Activated CD4-positive, alpha-beta T cell treated with anti-CD3 and anti-CD28 coated beads for 48 hours (primary cell): Measurements from ENCODE around the gene MTIF2.
"Not testable (repeated sequence)": the region's sequence is repeated elsewhere in the genome, so short reads cannot be mapped to it uniquely, and the experiment has no call there.

Source experiments
- DNase-seq: peaks from one replicate; pipeline ENCODE4 v3.0.0-alpha.2; 2020

Gene MTIF2

DNA sequence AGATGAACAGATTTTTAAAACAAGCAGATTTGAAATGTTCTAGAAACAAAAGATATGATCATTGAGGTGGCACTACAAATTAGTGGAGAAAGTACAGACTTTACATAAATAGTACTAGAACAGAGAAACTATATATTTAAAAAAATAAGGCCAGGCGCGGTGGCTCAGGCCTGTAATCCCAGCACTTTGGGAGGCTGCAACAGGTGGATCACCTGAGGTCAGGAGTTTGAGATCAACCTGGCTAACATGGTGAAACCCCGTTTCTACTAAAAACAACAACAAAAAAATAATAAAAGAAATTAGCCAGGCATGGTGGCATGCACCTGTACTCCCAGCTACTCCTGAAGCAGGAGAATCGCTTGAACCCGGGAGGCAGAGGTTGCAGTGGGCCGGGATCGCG is 82.2 kb downstream of the MTIF2 start:
- not testable (repeated sequence) for DNase-seq
